AG04450 (cell line): ENCODE data around the gene MED8. TPM values are rescaled to one million over a fixed set of nuclear protein-coding genes. Genes with fewer than 3 reads are reported as not detected.

Experiments used
- CTCF ChIA-PET: fragments of 300-600, 350-600 bp; formaldehyde crosslinking; extraction: SDS; loops from one replicate; lab custom pipeline; 2022; ENCODE audit warnings: antibody characterized with exemption, inconsistent platforms; lab: Charles Lee
- POLR2A ChIA-PET: fragments of 350-600 bp; formaldehyde crosslinking; extraction: SDS; loops from one replicate; lab custom pipeline; 2021; ENCODE audit warnings: antibody characterized with exemption, inconsistent platforms; lab: Yijun Ruan, JAX
- DNase-seq: peaks from one replicate; pipeline ENCODE4 v3.0.0-alpha.2; 2011; ENCODE audit warnings: low read depth, low spot score
- H3K27ac ChIP-seq: one replicate; pipeline ENCODE4 v1.5.1; 2012; ENCODE audit warnings: low read depth, low read length, control low read depth
- H3K27me3 ChIP-seq: one replicate; pipeline ENCODE4 v1.6.0; 2012; ENCODE audit warnings: low read length; ENCODE audit not compliant: control insufficient read depth, insufficient read depth
- H3K4me3 ChIP-seq: 2 replicates; pipeline ENCODE4 v1.5.1; 2011; ENCODE audit warnings: mild to moderate bottlenecking, low read depth, low read length, control low read depth
- H3K9me3 ChIP-seq: 2 replicates; pipeline ENCODE4 v1.5.1; 2012; ENCODE audit warnings: low read length; ENCODE audit not compliant: control insufficient read depth, insufficient read depth
- CTCF ChIP-seq: IDR thresholded peaks from 2 replicates; pipeline ENCODE4 v1.5.1; 2011; ENCODE audit warnings: low read depth, low read length, control low read depth, inconsistent platforms
- polyA plus RNA-seq: library from polyadenylated mRNA; depleted of rRNA; stranded (reverse); fragments of >200 nt; gene quantifications from 2 replicates; pipeline ENCODE4 v1.2.3, GENCODE V29; 2011

MED8 gene
- polyA plus RNA-seq, 1 experiment, result 59.3 TPM

GRCh38 chr1:43381612-43382011, 8.0 kb downstream of the MED8 start:
- ChIA-PET CTCF (interaction anchor here (0.7 to 1.0 kb wide), 2 partner anchors 73 to 155 kb away, joined by 3 to 4 read pairs; partner anchors contain the start of gene HYI), POLR2A (no interaction called here)
- Histone ChIP-seq H3K4me3 (no peak overlapping the region), H3K9me3 (no peaks in the 10 kb centered on the region), H3K27me3 (no peaks in the 10 kb centered on the region), H3K27ac (no peak overlapping the region)
- no peak for TF ChIP-seq CTCF
- no peak for DNase-seq

DNA sequence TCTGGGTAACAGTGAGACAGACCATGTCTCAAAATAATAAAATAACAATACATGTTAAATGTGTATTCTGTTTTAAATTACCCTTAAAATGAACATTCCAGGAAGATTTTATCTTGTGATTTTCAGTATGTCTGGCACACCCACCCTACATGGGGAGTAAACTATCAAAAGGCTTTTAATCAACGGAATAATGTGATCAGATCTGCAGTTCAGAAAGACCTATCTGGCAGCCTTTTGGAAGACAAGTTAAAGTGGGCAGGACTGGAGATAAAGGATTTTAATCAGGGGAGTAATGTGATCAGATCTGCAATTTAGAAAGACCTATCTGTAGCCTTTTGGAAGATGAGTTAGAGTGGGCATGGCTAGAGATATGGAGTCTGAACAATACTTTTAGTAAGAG, 10.1 kb downstream of the MED8 start:
- Histone ChIP-seq H3K9me3 (no peaks in the 10 kb centered on the region), H3K27me3 (no peaks in the 10 kb centered on the region), H3K27ac (no peak overlapping the region), H3K4me3 (no peak overlapping the region)
- POLR2A ChIA-PET, result no interaction called here
- no peak for TF ChIP-seq CTCF
- no peak for DNase-seq
- CTCF ChIA-PET, result no interaction called here

GRCh38 chr1:43377831-43378230, 11.8 kb downstream of the MED8 start:
- ChIA-PET POLR2A (no interaction called here), CTCF (interaction anchor here (0.9 to 1.2 kb wide), 2 partner anchors 9 to 151 kb away, joined by 3 to 5 read pairs; no protein-coding TSS in a partner anchor)
- H3K4me3 ChIP-seq, result no peak overlapping the region
- H3K9me3 ChIP-seq, result no peaks in the 10 kb centered on the region
- H3K27ac ChIP-seq, result no peak overlapping the region
- no peak for TF ChIP-seq CTCF
- DNase-seq, result no peak
- no peaks in the 10 kb centered on the region for H3K27me3 ChIP-seq

- ChIA-PET POLR2A (interaction anchor here (0.6 kb wide), 1 partner anchor 118 kb away, joined by 4 read pairs; no protein-coding TSS in a partner anchor), CTCF (interaction anchor here (0.7 to 1.3 kb wide), 3 partner anchors 9 to 150 kb away, joined by 3 to 4 read pairs (median 3); partner anchors contain the start of gene ELOVL1)
Measured at GRCh38 chr1:43376723-43377235, 12.8 kb downstream of the MED8 start.

More at GRCh38 chr1:43376723-43377235, 12.8 kb downstream of the MED8 start:
- Histone ChIP-seq H3K4me3 (no peak overlapping the region), H3K27me3 (no peaks in the 10 kb centered on the region), H3K27ac (no peak overlapping the region), H3K9me3 (no peaks in the 10 kb centered on the region)
- no peak for TF ChIP-seq CTCF
- DNase-seq, result no peak
